Psoas muscle (tissue), 8 donors: ENCODE results near the gene REPIN1. TPM values are rescaled to one million over a fixed set of nuclear protein-coding genes. Genes with fewer than 3 reads are reported as not detected.

Experiments used
- ATAC-seq, 4 donors: fragments of 200-7000 bp; cut with Tn5 transposase; one replicate each; pipeline ENCODE4 v1.9.1; 2020; ENCODE audit warnings: moderate library complexity in 3 of 4, mild to moderate bottlenecking in 2 of 4
- DNase-seq, 2 donors: peaks; one replicate each; pipeline ENCODE4 v3.0.0-alpha.2; 2020
- H3K27ac ChIP-seq: fragments of 200-600 bp; one replicate; pipeline ENCODE4 v1.8.0; 2022
- H3K27me3 ChIP-seq, 3 donors: fragments of 200-600 bp in 1 of 3; one replicate each; pipeline versions ENCODE4 v1.6.1 to v1.8.0; 2013 to 2022; ENCODE audit warnings: low read length in 2 of 3, mild to moderate bottlenecking in 2 of 3, moderate library complexity in 1 of 3; ENCODE audit not compliant: insufficient read depth in 3 of 3
- H3K36me3 ChIP-seq, 2 donors: fragments of 200-600 bp in 1 of 2; one replicate each; pipeline versions ENCODE4 v1.6.1 to v1.8.0; 2013 to 2022; ENCODE audit warnings: low read depth in 1 of 2, mild to moderate bottlenecking in 1 of 2, moderate library complexity in 1 of 2; ENCODE audit not compliant: insufficient read depth in 1 of 2
- H3K4me1 ChIP-seq: fragments of 200-600 bp; one replicate; pipeline ENCODE4 v1.8.0; 2022
- H3K4me3 ChIP-seq: fragments of 200-600 bp; one replicate; pipeline ENCODE4 v1.8.0; 2022; ENCODE audit warnings: mild to moderate bottlenecking
- H3K9me3 ChIP-seq: fragments of 200-600 bp; one replicate; pipeline ENCODE4 v1.8.0; 2022
- CTCF ChIP-seq: fragments of 200-600 bp; IDR thresholded peaks from one replicate; pipeline ENCODE4 v1.8.0; 2022; ENCODE audit warnings: antibody characterized with exemption
- WGBS, 3 donors: extraction: QIAGEN DNeasy Blood & Tissue Kit; methylation state at CpG; one replicate each; pipeline versions ENCODE4 v1.1.6 to v1.1.7; 2013; 5-methylcytosine and 5-hydroxymethylcytosine counted together
- intact Hi-C, 2 donors: fragments of 100-400 bp; cut with DNase I; formaldehyde crosslinking; loops; one replicate each; pipeline versions ENCODE4 v1.11.0 to v1.14.2; 2022
- polyA plus RNA-seq, 3 donors: library from polyadenylated mRNA; stranded (reverse); fragments of 200-250 nt; gene quantifications; one replicate each; pipeline ENCODE4 v1.2.3, GENCODE V29; 2013
- total RNA-seq, 4 donors: library from RNA; stranded (reverse); fragmentation: NEBNext Ultra II Directional in 2 of 4; extraction: Animal tissue kit (Norgen Biotek cat#: 25700) in 2 of 4; gene quantifications; one replicate each; pipeline versions ENCODE4 v1.2.1 to v1.2.4, GENCODE V29; 2021 to 2023
- donor health status: healthy with polysubstance abuse.
- donor health status: DM: no; HTN: no; CAD: no; lungs with moderate emphysema.
- donor health status: Bipolar disorder and iron deficiency.
- donor health status: healthy.
- donor health status: DM: yes; HTN: yes; CAD: no.
- donor health status: DM: no; HTN: no; CAD: no.
- donor health status: DM: no; HTN: no; CAD: no.
- donor health status: DM: yes; HTN: yes; CAD: no.

REPIN1 gene
- total and polyA plus RNA-seq, 7 donors: 80.2 to 212 (median 129) TPM

GRCh38 chr7:150325901-150326300 is 42.7 kb upstream of the REPIN1 start:
- no peaks in the 10 kb centered on the region for H3K9me3 ChIP-seq
- H3K4me3 ChIP-seq: no peak overlapping the region
- no peaks in the 10 kb centered on the region for H3K4me1 ChIP-seq
- intact Hi-C loops: no loop called here
- no peak overlapping the region for H3K27ac ChIP-seq
- no peak for TF ChIP-seq CTCF
- H3K36me3 ChIP-seq: peaks cover 0 to 3% of the 10 kb centered on the region in 2 donors
- WGBS, 3 donors: 96 to 98% (median 96%) methylated on average over 6 of the region's 6 CpGs
- ATAC-seq: no peak
- no peak for DNase-seq
- H3K27me3 ChIP-seq: peaks cover 0 to 5% (median 3%) of the 10 kb centered on the region in 3 donors

GRCh38 chr7:150326657-150327268 is 41.9 kb upstream of the REPIN1 start:
- H3K27ac ChIP-seq: no peak overlapping the region
- 81 to 90% (median 88%) methylated on average over 4 of the region's 4 CpGs for WGBS, 3 donors
- intact Hi-C loops: no loop called here
- H3K9me3 ChIP-seq: no peaks in the 10 kb centered on the region
- H3K4me3 ChIP-seq: no peak overlapping the region
- H3K4me1 ChIP-seq: no peaks in the 10 kb centered on the region
- TF ChIP-seq CTCF: no peak
- DNase-seq (no peak), ATAC-seq (no peak)
- peaks cover 0 to 3% of the 10 kb centered on the region in 2 donors for H3K36me3 ChIP-seq
- peaks cover 0 to 5% (median 3%) of the 10 kb centered on the region in 3 donors for H3K27me3 ChIP-seq

GRCh38 chr7:150327308-150327707 is 41.3 kb upstream of the REPIN1 start:
- ATAC-seq (no peak), DNase-seq (no peak)
- 97 to 100% (median 98%) methylated on average over 3 of the region's 3 CpGs for WGBS, 3 donors
- H3K9me3 ChIP-seq: no peaks in the 10 kb centered on the region
- H3K36me3 ChIP-seq: peaks cover 0 to 3% of the 10 kb centered on the region in 2 donors
- H3K4me1 ChIP-seq: no peaks in the 10 kb centered on the region
- no peak overlapping the region for H3K4me3 ChIP-seq
- peaks cover 0 to 5% (median 3%) of the 10 kb centered on the region in 3 donors for H3K27me3 ChIP-seq
- no peak overlapping the region for H3K27ac ChIP-seq
- TF ChIP-seq CTCF: no peak
- intact Hi-C loops: no loop called here

- H3K9me3 ChIP-seq: no peaks in the 10 kb centered on the region
- intact Hi-C loops: no loop called here
- ATAC-seq (peak in 3 of 4 donors; percentile 17 to 37 (median 26)), DNase-seq (peak in 1 of 2 donors; percentile 56)
- 65 to 73% (median 65%) methylated on average over 22 of the region's 22 CpGs for WGBS, 3 donors
- no peak overlapping the region for H3K4me3 ChIP-seq
- H3K36me3 ChIP-seq: peaks cover 0 to 3% of the 10 kb centered on the region in 2 donors
- TF ChIP-seq CTCF: no peak
- no peaks in the 10 kb centered on the region for H3K4me1 ChIP-seq
- no peaks in the 10 kb centered on the region for H3K27me3 ChIP-seq
- H3K27ac ChIP-seq: no peak overlapping the region
These were observed 39.1 kb upstream of the REPIN1 start for GRCh38 chr7:150329331-150330120.
